ENCODE results near the gene HERC5.
"Not testable (repeated sequence)": the region's sequence is repeated elsewhere in the genome, so short reads cannot be mapped to it uniquely, and the experiment has no call there.

Gene HERC5

GRCh38 chr4:88415982-88416381 lies 40.9 kb upstream of the HERC5 start:
- no peak overlapping the region for H3K4me3 ChIP-seq (ENCODE audit: low read depth, low read length)
- no peak for DNase-seq (ENCODE audit: low read depth)
- no peak for TF ChIP-seq CTCF (IDR thresholded peaks at IDR 0.05; ENCODE audit: control insufficient read depth, extremely low read depth, insufficient read depth)

GRCh38 chr4:88418411-88418810 lies 38.5 kb upstream of the HERC5 start:
- H3K4me3 ChIP-seq (ENCODE audit: low read depth, low read length), result no peak overlapping the region
- TF ChIP-seq CTCF (IDR thresholded peaks at IDR 0.05; ENCODE audit: control insufficient read depth, extremely low read depth, insufficient read depth), result no peak
- peak; percentile 14 for DNase-seq (ENCODE audit: low read depth)

GRCh38 chr4:88419874-88420273 lies 37.0 kb upstream of the HERC5 start:
- no peak for DNase-seq (ENCODE audit: low read depth)
- no peak overlapping the region for H3K4me3 ChIP-seq (ENCODE audit: low read depth, low read length)
- TF ChIP-seq CTCF (IDR thresholded peaks at IDR 0.05; ENCODE audit: control insufficient read depth, extremely low read depth, insufficient read depth), result no peak

- DNase-seq (ENCODE audit: low read depth), result no peak
- TF ChIP-seq CTCF (IDR thresholded peaks at IDR 0.05; ENCODE audit: control insufficient read depth, extremely low read depth, insufficient read depth), result no peak
- H3K4me3 ChIP-seq (ENCODE audit: low read depth, low read length), result no peak overlapping the region
Measured at GRCh38 chr4:88420844-88421243, 36.1 kb upstream of the HERC5 start.

GRCh38 chr4:88422403-88422802 lies 34.5 kb upstream of the HERC5 start:
- TF ChIP-seq CTCF (IDR thresholded peaks at IDR 0.05; ENCODE audit: control insufficient read depth, extremely low read depth, insufficient read depth), result no peak
- H3K4me3 ChIP-seq (ENCODE audit: low read depth, low read length), result no peak overlapping the region
- peak; percentile 10 for DNase-seq (ENCODE audit: low read depth)

GRCh38 chr4:88429401-88429800 lies 27.5 kb upstream of the HERC5 start:
- DNase-seq (ENCODE audit: low read depth), result no peak
- no peak for TF ChIP-seq CTCF (IDR thresholded peaks at IDR 0.05; ENCODE audit: control insufficient read depth, extremely low read depth, insufficient read depth)

GRCh38 chr4:88435987-88436693 lies 20.8 kb upstream of the HERC5 start:
- no peak for DNase-seq (ENCODE audit: low read depth)
- H3K4me3 ChIP-seq (ENCODE audit: low read depth, low read length), result no peak overlapping the region
- TF ChIP-seq CTCF (IDR thresholded peaks at IDR 0.05; ENCODE audit: control insufficient read depth, extremely low read depth, insufficient read depth), result no peak

More at GRCh38 chr4:88429401-88429800, 27.5 kb upstream of the HERC5 start:
- no peak overlapping the region for H3K4me3 ChIP-seq (ENCODE audit: low read depth, low read length)

- DNase-seq (ENCODE audit: low read depth); H3K4me3 ChIP-seq (ENCODE audit: low read depth, low read length): not testable (repeated sequence)
Measured at GRCh38 chr4:88437873-88438272, 19.0 kb upstream of the HERC5 start.
